HFF-Myc (cell line): ENCODE data around the gene FOXP1.

ENCODE experiments used
- DNase-seq: peaks from one replicate; pipeline ENCODE4 v3.0.0-alpha.2; 2011; ENCODE audit warnings: low read depth; ENCODE audit errors: extremely low read depth
- H3K4me3 ChIP-seq: replicated peaks from 2 replicates; pipeline ENCODE4 v1.5.1; 2011; ENCODE audit warnings: low read depth, mild to moderate bottlenecking, control low read depth, low read length
- CTCF ChIP-seq: IDR thresholded peaks from 2 replicates; pipeline ENCODE4 v1.5.1; 2012; ENCODE audit warnings: mild to moderate bottlenecking, low read depth, low read length, control low read depth; ENCODE audit errors: missing control alignments

FOXP1 gene

GRCh38 chr3:71512000-71512399, 71.5 kb downstream of the FOXP1 start:
- no peak overlapping the region for H3K4me3 ChIP-seq
- DNase-seq, result no peak
- no peak for TF ChIP-seq CTCF

DNA sequence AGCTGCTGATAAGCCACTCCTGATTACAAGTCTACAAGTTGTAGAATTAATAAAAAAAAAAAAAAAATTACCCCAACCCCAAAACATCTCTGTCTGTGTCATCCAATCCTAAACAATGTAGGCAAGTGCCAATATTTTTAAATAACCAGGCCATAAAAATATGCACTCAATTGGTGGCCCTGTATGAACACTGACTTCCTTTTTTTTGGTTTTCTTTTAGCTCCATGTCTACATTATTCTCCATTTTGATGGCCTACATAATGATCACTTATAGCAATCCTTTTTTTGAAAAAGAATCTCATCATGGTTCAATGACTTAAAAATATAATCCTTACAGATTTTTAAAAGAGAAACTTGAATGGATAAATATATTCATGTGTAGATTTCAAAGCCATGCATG, 72.1 kb downstream of the FOXP1 start:
- H3K4me3 ChIP-seq, result no peak overlapping the region
- DNase-seq, result no peak
- no peak for TF ChIP-seq CTCF

DNA sequence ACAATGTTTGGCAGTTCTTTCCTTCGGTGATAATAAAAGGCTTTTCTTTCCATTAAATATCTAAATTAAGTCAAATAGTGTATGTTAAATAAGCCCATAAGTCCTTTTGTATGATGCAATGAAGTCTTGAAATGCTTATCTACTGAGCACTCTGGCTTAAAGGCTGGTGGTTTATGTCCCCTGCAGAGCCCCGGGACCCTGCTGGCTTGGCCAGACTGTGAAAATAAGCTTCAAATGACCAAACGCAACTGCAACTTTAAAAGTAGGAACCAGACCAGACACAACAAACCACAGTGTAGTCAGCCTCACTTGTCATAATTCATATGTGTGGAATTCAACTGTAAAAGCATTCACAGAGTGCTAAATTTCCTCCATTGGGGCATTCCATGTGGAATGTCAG, 72.5 kb downstream of the FOXP1 start:
- H3K4me3 ChIP-seq, result no peak overlapping the region
- no peak for TF ChIP-seq CTCF
- no peak for DNase-seq

DNA sequence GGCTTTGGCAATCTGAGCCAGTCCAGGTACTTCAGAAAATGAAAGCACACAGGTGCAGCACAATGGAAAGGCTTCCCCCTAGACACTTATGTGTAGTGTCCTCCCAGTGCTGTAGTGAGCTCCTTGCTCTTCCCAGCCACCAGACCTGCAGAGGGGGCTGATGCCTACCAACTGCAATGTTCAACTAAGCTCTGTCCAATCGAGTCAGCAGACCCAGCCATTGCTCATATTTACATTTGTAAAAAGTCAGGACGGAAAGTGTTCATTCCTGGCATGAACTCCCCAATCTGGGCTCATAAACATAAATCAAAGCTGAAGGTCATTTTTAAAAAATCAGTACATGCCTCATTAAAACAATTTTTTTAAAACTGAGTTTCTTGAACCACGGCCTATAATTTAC, 73.0 kb downstream of the FOXP1 start:
- no peak overlapping the region for H3K4me3 ChIP-seq
- peak; percentile 17 for TF ChIP-seq CTCF
- DNase-seq, result no peak

DNA sequence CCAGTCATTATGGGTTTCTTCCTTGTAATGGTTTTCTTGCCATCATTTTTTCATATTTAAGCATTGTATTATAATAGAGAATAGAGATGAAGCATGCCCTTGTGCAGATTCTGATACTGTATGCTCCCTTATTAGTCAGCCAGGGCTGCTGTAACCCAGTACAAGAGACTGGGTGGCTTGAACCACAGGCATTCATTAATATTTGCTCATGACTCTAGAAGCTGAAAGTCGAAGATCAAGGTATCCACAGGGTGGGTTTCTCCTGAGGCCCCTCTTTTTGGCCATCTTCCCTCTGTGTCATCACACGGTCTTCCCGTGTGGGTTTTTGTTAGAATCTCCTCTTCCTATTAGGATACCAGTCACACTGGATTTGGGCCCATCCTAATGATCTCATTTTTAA, 74.5 kb downstream of the FOXP1 start:
- no peak for TF ChIP-seq CTCF
- H3K4me3 ChIP-seq, result no peak overlapping the region
- DNase-seq, result no peak

DNA sequence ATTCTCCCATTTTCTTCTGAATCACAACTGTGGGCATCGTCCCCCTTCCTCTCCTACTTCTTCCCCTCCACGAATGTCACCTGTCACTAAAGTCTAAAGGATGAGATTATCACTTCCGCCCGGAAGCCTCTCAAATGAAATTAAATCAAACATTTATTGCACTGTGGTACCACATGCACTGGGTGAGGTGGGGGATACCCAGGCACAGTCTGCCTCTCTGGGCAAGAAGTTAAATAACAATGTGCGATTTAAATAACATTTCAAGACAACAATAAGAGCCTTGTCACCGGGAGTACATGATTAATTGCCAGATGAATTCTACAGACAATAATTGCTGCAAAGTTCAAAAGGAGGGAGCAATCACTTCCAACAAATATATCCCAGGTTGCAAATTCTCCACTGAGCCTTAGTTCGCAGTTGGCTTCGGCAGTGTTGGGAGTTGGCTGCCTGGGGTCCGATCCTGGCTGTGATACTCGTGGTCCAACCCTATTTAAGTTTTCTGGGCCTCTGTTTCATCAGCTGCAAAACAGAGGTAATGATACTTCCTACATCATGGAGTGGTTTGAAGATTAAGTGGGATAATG, 77.7 kb downstream of the FOXP1 start:
- no peak for DNase-seq
- no peak for TF ChIP-seq CTCF
- H3K4me3 ChIP-seq, result no peak overlapping the region
